ENCODE measurements around the gene FBLN7.

- TF ChIP-seq, protein P1, sequence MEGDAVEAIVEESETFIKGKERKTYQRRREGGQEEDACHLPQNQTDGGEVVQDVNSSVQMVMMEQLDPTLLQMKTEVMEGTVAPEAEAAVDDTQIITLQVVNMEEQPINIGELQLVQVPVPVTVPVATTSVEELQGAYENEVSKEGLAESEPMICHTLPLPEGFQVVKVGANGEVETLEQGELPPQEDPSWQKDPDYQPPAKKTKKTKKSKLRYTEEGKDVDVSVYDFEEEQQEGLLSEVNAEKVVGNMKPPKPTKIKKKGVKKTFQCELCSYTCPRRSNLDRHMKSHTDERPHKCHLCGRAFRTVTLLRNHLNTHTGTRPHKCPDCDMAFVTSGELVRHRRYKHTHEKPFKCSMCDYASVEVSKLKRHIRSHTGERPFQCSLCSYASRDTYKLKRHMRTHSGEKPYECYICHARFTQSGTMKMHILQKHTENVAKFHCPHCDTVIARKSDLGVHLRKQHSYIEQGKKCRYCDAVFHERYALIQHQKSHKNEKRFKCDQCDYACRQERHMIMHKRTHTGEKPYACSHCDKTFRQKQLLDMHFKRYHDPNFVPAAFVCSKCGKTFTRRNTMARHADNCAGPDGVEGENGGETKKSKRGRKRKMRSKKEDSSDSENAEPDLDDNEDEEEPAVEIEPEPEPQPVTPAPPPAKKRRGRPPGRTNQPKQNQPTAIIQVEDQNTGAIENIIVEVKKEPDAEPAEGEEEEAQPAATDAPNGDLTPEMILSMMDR (IDR thresholded peaks at IDR 0.05; ENCODE audit: insufficient read depth, low read depth, low read length): no peak
- TF ChIP-seq EZH2 (IDR thresholded peaks at IDR 0.05; ENCODE audit: insufficient read depth, low read length): no peak
These were observed at the start of gene FBLN7 for GRCh38 chr2:112138159-112139032.

Measured in astrocyte (in vitro differentiated cells and primary cell).